Measurements from ENCODE around the gene B4GALT5. TPM values are rescaled to one million over a fixed set of nuclear protein-coding genes. Genes with fewer than 3 reads are reported as not detected.
"Not testable (repeated sequence)": the region's sequence is repeated elsewhere in the genome, so short reads cannot be mapped to it uniquely, and the experiment has no call there.

The B4GALT5 gene
- 36.9 TPM for polyA plus RNA-seq (2012; ENCODE audit: insufficient read depth, insufficient read length, low read depth)

GRCh38 chr20:49713753-49714712 is at the start of gene B4GALT5:
B4GALT5 (minus strand) TSS chr20:49713878; CDS start chr20:49713690, 188 bp downstream.
- H3K4me3 ChIP-seq (ENCODE audit: low read depth, low read length) = peak within 1 kb of the TSS; percentile 80
- peak; percentile 92 for DNase-seq
- H3K4me1 ChIP-seq = peaks cover 6% of the 10 kb centered on the region
- H3K36me3 ChIP-seq = peaks cover 6% of the 10 kb centered on the region; the same call in 1 of the 2 replicates
- TF ChIP-seq CTCF (IDR thresholded peaks at IDR 0.05; ENCODE audit: low read depth, low read length) = no peak
- H3K9me3 ChIP-seq = no peaks in the 10 kb centered on the region
- no peaks in the 10 kb centered on the region for H3K27me3 ChIP-seq

GRCh38 chr20:49762940-49763766 is 49.5 kb upstream of the B4GALT5 start:
- Histone ChIP-seq H3K9me3 (no peaks in the 10 kb centered on the region), H3K4me1 (no peaks in the 10 kb centered on the region), H3K4me3 (ENCODE audit: low read depth, low read length) (no peak overlapping the region), H3K27me3 (no peaks in the 10 kb centered on the region), H3K36me3 (no peaks in the 10 kb centered on the region)
- TF ChIP-seq CTCF (IDR thresholded peaks at IDR 0.05; ENCODE audit: low read depth, low read length) = no peak
- DNase-seq = no peak

- H3K4me1 ChIP-seq; H3K36me3 ChIP-seq; H3K27me3 ChIP-seq; H3K4me3 ChIP-seq (ENCODE audit: low read depth, low read length); H3K9me3 ChIP-seq; DNase-seq: not testable (repeated sequence)
Measured at GRCh38 chr20:49761888-49762287, 48.2 kb upstream of the B4GALT5 start.

GRCh38 chr20:49759266-49759950 is 45.7 kb upstream of the B4GALT5 start:
- H3K36me3 ChIP-seq = no peaks in the 10 kb centered on the region
- no peak for DNase-seq
- H3K9me3 ChIP-seq = no peaks in the 10 kb centered on the region
- H3K4me1 ChIP-seq = no peaks in the 10 kb centered on the region
- no peaks in the 10 kb centered on the region for H3K27me3 ChIP-seq
- H3K4me3 ChIP-seq (ENCODE audit: low read depth, low read length) = no peak overlapping the region
- no peak for TF ChIP-seq CTCF (IDR thresholded peaks at IDR 0.05; ENCODE audit: low read depth, low read length)

GRCh38 chr20:49758781-49759180 is 45.1 kb upstream of the B4GALT5 start:
- no peaks in the 10 kb centered on the region for H3K27me3 ChIP-seq
- H3K4me1 ChIP-seq = no peaks in the 10 kb centered on the region
- H3K9me3 ChIP-seq = no peaks in the 10 kb centered on the region
- no peak for TF ChIP-seq CTCF (IDR thresholded peaks at IDR 0.05; ENCODE audit: low read depth, low read length)
- no peaks in the 10 kb centered on the region for H3K36me3 ChIP-seq
- H3K4me3 ChIP-seq (ENCODE audit: low read depth, low read length) = no peak overlapping the region
- no peak for DNase-seq

- Histone ChIP-seq H3K4me1 (no peaks in the 10 kb centered on the region), H3K36me3 (no peaks in the 10 kb centered on the region), H3K9me3 (no peaks in the 10 kb centered on the region), H3K27me3 (no peaks in the 10 kb centered on the region), H3K4me3 (ENCODE audit: low read depth, low read length) (no peak overlapping the region)
- DNase-seq = no peak
- no peak for TF ChIP-seq CTCF (IDR thresholded peaks at IDR 0.05; ENCODE audit: low read depth, low read length)
Measured at GRCh38 chr20:49757597-49757996, 43.9 kb upstream of the B4GALT5 start.

Measured in BE2C (cell line).